ENCODE data around the gene SIRT6.

- no peak for TF ChIP-seq ELF4 (IDR thresholded peaks at IDR 0.05)
- TF ChIP-seq NFRKB (IDR thresholded peaks at IDR 0.05), result no peak
- TF ChIP-seq TARDBP (IDR thresholded peaks at IDR 0.05), result no peak
These were observed 4.0 kb upstream of the SIRT6 start for GRCh38 chr19:4186087-4186993.

All from HEK293T (cell line).